ENCODE data around the gene FRMD4A.

- no peak for TF ChIP-seq GABPA (IDR thresholded peaks at IDR 0.05; ENCODE audit: low read depth)
- TF ChIP-seq CTCF (IDR thresholded peaks at IDR 0.05): no peak
- TF ChIP-seq MAX (IDR thresholded peaks at IDR 0.05; ENCODE audit: low read depth): no peak
- no peak for TF ChIP-seq POLR2AphosphoS5 (IDR thresholded peaks at IDR 0.05; ENCODE audit: low read depth, low read length)
Observed at GRCh38 chr10:13700473-13701144, 630.1 kb downstream of the FRMD4A start.
